ENCODE measurements around the gene DYRK1A.

Gene DYRK1A

DNA sequence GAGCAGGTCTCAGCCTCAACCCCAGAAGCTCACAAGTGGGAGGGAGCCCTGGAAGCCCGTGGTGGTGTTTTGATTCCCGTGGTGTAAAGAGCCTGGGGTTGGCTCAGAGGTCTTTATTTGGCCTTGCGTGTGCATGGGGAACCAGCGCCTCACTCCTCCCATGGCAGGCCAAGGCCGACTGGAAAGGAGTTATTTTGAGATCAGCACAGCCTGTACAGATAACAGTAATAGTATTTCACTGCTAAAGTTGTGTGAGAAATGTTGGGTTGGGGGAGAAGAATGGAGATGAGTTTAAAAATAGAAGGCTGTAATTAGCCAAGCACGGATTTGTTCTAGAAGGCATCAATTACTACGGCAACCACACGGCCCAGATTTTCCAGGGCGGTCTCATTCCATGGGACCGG is 186.5 kb downstream of the DYRK1A start:
- H3K27ac ChIP-seq: no peak overlapping the region
- H3K4me3 ChIP-seq (ENCODE audit: low read depth, low read length): no peak overlapping the region
- no peaks in the 10 kb centered on the region for H3K36me3 ChIP-seq (replicated peaks)
- TF ChIP-seq, protein P1, sequence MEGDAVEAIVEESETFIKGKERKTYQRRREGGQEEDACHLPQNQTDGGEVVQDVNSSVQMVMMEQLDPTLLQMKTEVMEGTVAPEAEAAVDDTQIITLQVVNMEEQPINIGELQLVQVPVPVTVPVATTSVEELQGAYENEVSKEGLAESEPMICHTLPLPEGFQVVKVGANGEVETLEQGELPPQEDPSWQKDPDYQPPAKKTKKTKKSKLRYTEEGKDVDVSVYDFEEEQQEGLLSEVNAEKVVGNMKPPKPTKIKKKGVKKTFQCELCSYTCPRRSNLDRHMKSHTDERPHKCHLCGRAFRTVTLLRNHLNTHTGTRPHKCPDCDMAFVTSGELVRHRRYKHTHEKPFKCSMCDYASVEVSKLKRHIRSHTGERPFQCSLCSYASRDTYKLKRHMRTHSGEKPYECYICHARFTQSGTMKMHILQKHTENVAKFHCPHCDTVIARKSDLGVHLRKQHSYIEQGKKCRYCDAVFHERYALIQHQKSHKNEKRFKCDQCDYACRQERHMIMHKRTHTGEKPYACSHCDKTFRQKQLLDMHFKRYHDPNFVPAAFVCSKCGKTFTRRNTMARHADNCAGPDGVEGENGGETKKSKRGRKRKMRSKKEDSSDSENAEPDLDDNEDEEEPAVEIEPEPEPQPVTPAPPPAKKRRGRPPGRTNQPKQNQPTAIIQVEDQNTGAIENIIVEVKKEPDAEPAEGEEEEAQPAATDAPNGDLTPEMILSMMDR (IDR thresholded peaks at IDR 0.05; ENCODE audit: low read depth, low read length, missing control alignments): no peak
- H3K27me3 ChIP-seq (replicated peaks): no peaks in the 10 kb centered on the region
- no peak for DNase-seq
- in situ Hi-C loops (cut with HindIII; ENCODE audit: low pct_ligation_motif_present, low sequenced_read_pairs): no loop called here

DNA sequence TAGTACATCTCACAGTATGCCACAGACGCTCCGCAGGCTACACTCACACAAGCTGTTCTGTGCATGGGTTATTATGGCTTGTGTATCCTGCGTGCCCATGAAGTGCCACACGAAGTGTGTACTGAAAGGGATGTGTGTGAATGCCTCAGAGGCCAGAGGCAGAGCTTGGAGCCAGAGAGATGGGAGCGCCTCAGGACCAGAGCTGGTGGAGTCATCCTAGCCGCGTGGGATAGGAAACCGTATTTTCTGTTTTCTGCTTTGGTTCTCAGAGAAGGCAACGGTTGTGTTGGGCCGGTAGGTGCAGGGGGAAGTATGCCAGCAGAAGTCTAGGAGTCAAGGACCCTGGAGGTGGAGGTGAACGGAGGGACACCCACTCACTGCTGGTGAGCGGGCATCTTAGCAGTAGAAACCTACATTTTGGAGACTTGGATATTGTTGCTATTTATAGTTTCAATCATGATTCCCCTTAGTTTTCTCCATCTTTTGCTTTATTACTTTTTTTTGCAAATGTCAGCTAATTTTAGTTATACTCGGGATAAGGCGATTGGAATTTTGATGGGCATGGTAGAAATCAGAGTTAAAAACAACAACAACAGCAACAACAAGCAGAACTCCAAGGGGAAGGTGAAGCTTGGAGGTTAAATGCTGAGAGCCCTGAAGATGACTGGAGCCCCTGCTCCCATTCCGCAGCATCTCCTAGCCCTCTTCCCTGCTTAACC is 188.2 kb downstream of the DYRK1A start:
- Histone ChIP-seq H3K4me3 (ENCODE audit: low read depth, low read length) (no peak overlapping the region), H3K36me3 (replicated peaks) (no peaks in the 10 kb centered on the region), H3K27me3 (replicated peaks) (no peaks in the 10 kb centered on the region), H3K27ac (no peak overlapping the region)
- in situ Hi-C loops (cut with HindIII; ENCODE audit: low pct_ligation_motif_present, low sequenced_read_pairs): no loop called here
- no peak for DNase-seq
- TF ChIP-seq, protein P1 (IDR thresholded peaks at IDR 0.05; ENCODE audit: low read depth, low read length, missing control alignments): no peak

DNA sequence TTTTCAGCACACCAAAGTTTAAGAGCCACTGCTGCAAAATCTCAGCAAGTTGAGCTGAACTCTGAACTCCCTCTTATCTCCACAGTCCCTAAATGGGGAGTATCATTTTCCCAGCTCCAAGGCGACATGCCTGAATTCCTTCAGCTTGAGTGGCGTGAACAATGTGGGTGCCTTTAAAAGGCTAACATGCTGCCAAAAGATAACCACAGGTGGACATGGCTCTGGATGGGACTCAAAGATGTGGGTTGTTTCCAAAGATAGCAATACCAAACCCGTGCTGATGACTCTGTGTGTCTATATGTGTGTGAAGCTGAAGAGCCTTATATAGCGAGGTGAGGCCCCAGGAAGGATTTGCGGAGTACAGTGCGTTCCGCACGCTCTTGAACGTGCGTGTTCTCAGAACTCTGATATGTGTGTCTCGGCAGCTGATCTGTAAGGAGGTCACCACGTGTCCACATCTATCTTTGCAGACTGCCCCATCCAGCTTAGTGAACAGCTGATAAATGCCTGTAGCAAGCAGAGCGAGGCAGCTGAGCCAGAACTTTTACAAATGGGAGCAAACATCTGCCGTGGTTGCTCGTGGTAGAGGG is 189.2 kb downstream of the DYRK1A start:
- in situ Hi-C loops (cut with HindIII; ENCODE audit: low pct_ligation_motif_present, low sequenced_read_pairs): no loop called here
- no peak overlapping the region for H3K27ac ChIP-seq

DNA sequence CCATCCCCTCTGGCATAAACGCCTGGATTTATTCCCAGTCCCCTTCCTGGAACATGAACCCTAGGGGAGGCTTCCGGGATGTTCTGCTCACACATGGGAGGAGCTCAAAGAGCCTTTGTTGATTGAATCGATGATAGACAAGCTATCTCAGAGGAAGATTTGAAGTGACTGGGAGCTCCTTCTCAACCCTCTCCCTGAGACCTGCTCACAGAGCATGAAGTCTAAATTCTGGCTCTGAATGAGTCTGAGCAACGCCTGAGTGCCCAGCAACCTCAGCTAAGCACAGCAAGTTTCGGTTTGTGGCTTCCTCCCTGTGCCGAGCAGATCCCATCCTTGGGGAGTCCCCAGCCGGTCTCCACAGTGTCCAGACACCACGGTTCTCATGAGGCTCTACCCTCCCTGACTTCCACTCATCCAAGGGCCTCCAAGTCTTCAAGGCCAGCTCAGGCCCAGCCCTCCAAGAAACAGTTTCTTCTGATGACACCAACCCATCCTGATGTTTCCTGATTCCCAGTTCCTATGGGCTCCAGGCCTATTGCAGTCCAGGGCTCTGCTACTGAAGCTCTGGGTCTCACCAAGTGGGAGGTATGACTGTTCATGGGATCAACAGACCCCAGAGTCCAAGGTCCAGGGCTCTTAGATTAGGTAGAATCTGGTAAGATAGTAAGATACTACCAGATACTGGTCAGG is 190.8 kb downstream of the DYRK1A start:
- TF ChIP-seq, protein P1 (IDR thresholded peaks at IDR 0.05; ENCODE audit: low read depth, low read length, missing control alignments): no peak
- no peak overlapping the region for H3K4me3 ChIP-seq (ENCODE audit: low read depth, low read length)
- no peaks in the 10 kb centered on the region for H3K36me3 ChIP-seq (replicated peaks)
- in situ Hi-C loops (cut with HindIII; ENCODE audit: low pct_ligation_motif_present, low sequenced_read_pairs): no loop called here
- DNase-seq: no peak
- no peak overlapping the region for H3K27ac ChIP-seq
- H3K27me3 ChIP-seq (replicated peaks): no peaks in the 10 kb centered on the region

More for the DNA sequence above, 189.2 kb downstream of the DYRK1A start:
- no peak overlapping the region for H3K4me3 ChIP-seq (ENCODE audit: low read depth, low read length)
- no peak for DNase-seq
- no peaks in the 10 kb centered on the region for H3K27me3 ChIP-seq (replicated peaks)
- TF ChIP-seq, protein P1 (IDR thresholded peaks at IDR 0.05; ENCODE audit: low read depth, low read length, missing control alignments): no peak
- no peaks in the 10 kb centered on the region for H3K36me3 ChIP-seq (replicated peaks)

DNA sequence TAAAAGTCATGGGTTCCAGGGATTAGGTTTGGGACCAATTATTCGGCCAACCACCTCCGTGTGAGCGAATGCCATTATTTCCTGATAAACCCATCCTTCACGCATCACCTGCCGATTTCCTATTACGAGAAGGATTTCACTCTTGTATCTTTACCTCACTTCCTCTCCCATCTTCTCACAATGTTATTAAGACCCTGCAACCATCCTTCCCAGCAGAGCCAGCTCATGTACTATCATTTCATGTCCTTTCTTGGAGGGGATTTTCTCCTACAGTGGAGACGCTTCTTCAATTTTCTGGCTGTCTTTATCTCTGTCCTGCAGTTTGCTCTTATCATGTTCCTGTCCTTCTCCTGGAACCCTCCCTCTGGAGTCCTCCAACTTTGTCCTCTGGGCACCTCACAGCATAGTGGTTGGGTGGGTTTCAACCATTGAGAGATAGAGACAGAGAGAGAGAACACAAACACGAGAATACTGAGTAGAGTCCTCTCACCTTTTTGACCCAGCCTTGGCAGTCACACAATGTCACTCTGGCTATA is 192.2 kb downstream of the DYRK1A start:
- TF ChIP-seq, protein P1 (IDR thresholded peaks at IDR 0.05; ENCODE audit: low read depth, low read length, missing control alignments): no peak
- no peak overlapping the region for H3K27ac ChIP-seq
- H3K27me3 ChIP-seq (replicated peaks): no peaks in the 10 kb centered on the region
- no peak for DNase-seq
- H3K36me3 ChIP-seq (replicated peaks): no peaks in the 10 kb centered on the region
- in situ Hi-C loops (cut with HindIII; ENCODE audit: low pct_ligation_motif_present, low sequenced_read_pairs): no loop called here
- no peak overlapping the region for H3K4me3 ChIP-seq (ENCODE audit: low read depth, low read length)

Measured in brain microvascular endothelial cell (primary cell).